ENCODE data around the gene COL8A1. TPM values are rescaled to one million over a fixed set of nuclear protein-coding genes. Genes with fewer than 3 reads are reported as not detected.

Gene COL8A1
- total RNA-seq, 2 experiments from 2014 or later = not detected

DNA sequence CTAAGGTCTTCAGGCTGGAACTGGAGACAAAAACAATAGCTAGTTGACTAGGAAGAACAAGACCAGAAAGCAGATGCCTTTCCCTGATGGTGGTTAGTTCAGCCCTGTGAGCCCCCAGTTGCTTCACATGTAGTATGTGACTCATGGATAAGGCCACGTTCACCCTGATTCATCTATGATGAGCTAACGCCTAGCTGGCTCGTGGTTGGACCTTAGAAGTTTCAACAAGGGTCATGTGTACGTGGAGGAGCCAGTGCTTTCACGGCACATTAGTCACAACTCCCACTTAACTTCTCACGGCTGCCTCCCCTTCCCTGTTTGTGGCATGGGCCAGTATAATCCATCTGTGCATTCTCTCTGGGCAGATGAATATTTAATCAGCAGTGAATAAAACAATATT, 20.6 kb downstream of the COL8A1 start:
- Mint-ChIP-seq H3K27ac (no peak overlapping the region), H3K4me3 (no peak overlapping the region), H3K36me3 (ENCODE audit: low read depth) (no peaks in the 10 kb centered on the region), H3K4me1 (no peaks in the 10 kb centered on the region), H3K27me3 (peaks cover 6% of the 10 kb centered on the region), H3K9me3 (ENCODE audit: low read depth) (no peaks in the 10 kb centered on the region)
- ATAC-seq (peak; percentile 85), DNase-seq (peak; percentile 23)
- CTCF ChIA-PET = no interaction called here
- POLR2A ChIA-PET = no interaction called here
- intact Hi-C loops (cut with DNase I, micrococcal nuclease) = no loop called here

- Mint-ChIP-seq H3K27me3 (peaks cover 6% of the 10 kb centered on the region), H3K4me1 (no peaks in the 10 kb centered on the region), H3K36me3 (ENCODE audit: low read depth) (no peaks in the 10 kb centered on the region), H3K27ac (no peak overlapping the region), H3K4me3 (no peak overlapping the region), H3K9me3 (ENCODE audit: low read depth) (no peaks in the 10 kb centered on the region)
- CTCF ChIA-PET = no interaction called here
- intact Hi-C loops (cut with DNase I, micrococcal nuclease) = no loop called here
- ATAC-seq (no peak), DNase-seq (no peak)
- POLR2A ChIA-PET = no interaction called here
Observed at GRCh38 chr3:99659951-99660350, 21.6 kb downstream of the COL8A1 start.

GRCh38 chr3:99662838-99663570, 24.6 kb downstream of the COL8A1 start:
- no peak for DNase-seq
- ATAC-seq = no peak
- Mint-ChIP-seq H3K27ac (no peak overlapping the region), H3K27me3 (peaks cover 8% of the 10 kb centered on the region), H3K36me3 (ENCODE audit: low read depth) (no peaks in the 10 kb centered on the region), H3K4me1 (no peaks in the 10 kb centered on the region), H3K4me3 (no peak overlapping the region), H3K9me3 (ENCODE audit: low read depth) (no peaks in the 10 kb centered on the region)
- intact Hi-C loops (cut with DNase I, micrococcal nuclease) = no loop called here
- ChIA-PET CTCF (no interaction called here), POLR2A (no interaction called here)

DNA sequence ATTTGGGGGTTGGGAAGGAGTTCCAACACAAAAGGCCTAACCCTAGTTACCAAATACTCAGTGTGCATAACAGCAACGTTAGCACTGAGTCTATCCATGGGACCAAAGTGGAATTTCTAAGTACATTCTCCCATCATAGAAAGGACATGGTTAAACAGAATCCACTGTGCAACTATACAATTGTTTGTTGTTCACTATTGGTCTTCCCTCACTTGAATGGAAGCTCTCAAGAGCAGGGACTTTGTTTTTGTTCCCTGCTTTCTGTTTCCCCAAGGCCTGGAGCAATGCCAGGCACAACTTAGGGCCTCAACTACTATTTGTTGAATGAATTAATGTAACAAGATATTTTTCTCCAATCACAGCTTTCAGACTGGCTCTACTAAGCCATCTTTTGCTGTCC, 25.6 kb downstream of the COL8A1 start:
- H3K9me3 Mint-ChIP-seq (ENCODE audit: low read depth) = no peaks in the 10 kb centered on the region
- CTCF ChIA-PET = interaction anchor here (0.7 kb wide), 1 partner anchor 26 kb away, joined by 3 read pairs; the partner anchor contains the start of gene COL8A1
- ATAC-seq (no peak), DNase-seq (no peak)
- no peak overlapping the region for H3K4me3 Mint-ChIP-seq
- H3K36me3 Mint-ChIP-seq (ENCODE audit: low read depth) = no peaks in the 10 kb centered on the region
- intact Hi-C loops (cut with DNase I, micrococcal nuclease) = no loop called here
- POLR2A ChIA-PET = no interaction called here
- H3K4me1 Mint-ChIP-seq = no peaks in the 10 kb centered on the region
- H3K27me3 Mint-ChIP-seq = peaks cover 8% of the 10 kb centered on the region
- no peak overlapping the region for H3K27ac Mint-ChIP-seq

GRCh38 chr3:99665017-99665416, 26.6 kb downstream of the COL8A1 start:
- Mint-ChIP-seq H3K4me1 (no peaks in the 10 kb centered on the region), H3K9me3 (ENCODE audit: low read depth) (no peaks in the 10 kb centered on the region), H3K36me3 (ENCODE audit: low read depth) (no peaks in the 10 kb centered on the region), H3K4me3 (no peak overlapping the region), H3K27me3 (peaks cover 8% of the 10 kb centered on the region), H3K27ac (no peak overlapping the region)
- intact Hi-C loops (cut with DNase I, micrococcal nuclease) = no loop called here
- ATAC-seq = no peak
- no peak for DNase-seq
- ChIA-PET POLR2A (no interaction called here), CTCF (no interaction called here)

- Mint-ChIP-seq H3K9me3 (ENCODE audit: low read depth) (no peaks in the 10 kb centered on the region), H3K27me3 (peaks cover 5% of the 10 kb centered on the region), H3K36me3 (ENCODE audit: low read depth) (no peaks in the 10 kb centered on the region), H3K4me1 (no peaks in the 10 kb centered on the region), H3K4me3 (no peak overlapping the region), H3K27ac (no peak overlapping the region)
- intact Hi-C loops (cut with DNase I, micrococcal nuclease) = no loop called here
- ChIA-PET POLR2A (no interaction called here), CTCF (no interaction called here)
- no peak for DNase-seq
- no peak for ATAC-seq
Observed at GRCh38 chr3:99666201-99666600, 27.8 kb downstream of the COL8A1 start.

DNA sequence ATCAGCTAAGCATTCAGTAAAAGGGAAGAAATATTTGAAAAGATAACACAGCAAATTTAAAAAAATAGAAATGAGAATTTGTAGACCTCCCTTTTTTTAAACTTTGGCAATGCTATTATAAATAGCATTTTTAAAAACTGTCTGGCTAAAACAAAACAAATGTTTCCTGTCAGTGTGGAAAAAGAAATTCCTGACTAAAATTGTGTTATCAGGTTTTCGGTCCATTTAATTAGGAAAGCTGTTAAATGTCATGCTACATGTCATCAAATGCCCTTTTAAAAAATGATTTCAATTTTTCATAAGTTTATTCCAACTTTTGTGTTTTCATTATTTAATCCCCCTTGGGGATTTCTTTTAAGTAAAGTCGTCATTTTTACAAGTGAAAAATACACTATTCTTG, 29.6 kb downstream of the COL8A1 start:
- Mint-ChIP-seq H3K36me3 (ENCODE audit: low read depth) (no peaks in the 10 kb centered on the region), H3K4me3 (no peak overlapping the region), H3K27me3 (peaks cover 6% of the 10 kb centered on the region), H3K9me3 (ENCODE audit: low read depth) (no peaks in the 10 kb centered on the region), H3K27ac (no peak overlapping the region), H3K4me1 (no peaks in the 10 kb centered on the region)
- ChIA-PET CTCF (no interaction called here), POLR2A (no interaction called here)
- DNase-seq (no peak), ATAC-seq (no peak)
- intact Hi-C loops (cut with DNase I, micrococcal nuclease) = no loop called here

- Mint-ChIP-seq H3K4me1 (no peaks in the 10 kb centered on the region), H3K27ac (no peak overlapping the region), H3K36me3 (ENCODE audit: low read depth) (no peaks in the 10 kb centered on the region), H3K9me3 (ENCODE audit: low read depth) (no peaks in the 10 kb centered on the region), H3K4me3 (no peak overlapping the region), H3K27me3 (peaks cover 4% of the 10 kb centered on the region)
- intact Hi-C loops (cut with DNase I, micrococcal nuclease) = no loop called here
- POLR2A ChIA-PET = no interaction called here
- ATAC-seq (no peak), DNase-seq (no peak)
- CTCF ChIA-PET = no interaction called here
Observed at GRCh38 chr3:99669879-99670555, 31.6 kb downstream of the COL8A1 start.

DNA sequence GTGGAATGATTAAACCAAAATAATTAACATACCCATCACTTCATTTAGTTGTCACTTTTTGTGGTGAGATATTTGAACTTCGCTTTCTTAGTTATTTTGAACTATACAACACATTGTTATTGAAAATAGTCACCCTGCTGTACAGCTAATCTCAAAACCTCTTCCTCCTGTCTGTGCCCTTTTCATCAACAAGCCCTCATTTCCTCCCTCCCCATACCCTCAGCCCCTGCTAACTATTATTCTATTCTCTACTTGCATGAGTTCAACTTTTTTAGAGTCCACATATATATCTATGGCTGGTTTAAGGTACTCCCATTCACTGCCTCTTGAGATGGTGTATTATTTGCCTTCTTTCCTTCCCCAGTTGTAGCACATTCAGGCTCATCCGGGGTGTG, 32.2 kb downstream of the COL8A1 start:
- Mint-ChIP-seq H3K4me1 (no peaks in the 10 kb centered on the region), H3K9me3 (ENCODE audit: low read depth) (no peaks in the 10 kb centered on the region), H3K27ac (no peak overlapping the region), H3K4me3 (no peak overlapping the region), H3K27me3 (peaks cover 2% of the 10 kb centered on the region), H3K36me3 (ENCODE audit: low read depth) (no peaks in the 10 kb centered on the region)
- ChIA-PET CTCF (no interaction called here), POLR2A (no interaction called here)
- DNase-seq (no peak), ATAC-seq (no peak)
- intact Hi-C loops (cut with DNase I, micrococcal nuclease) = no loop called here

DNA sequence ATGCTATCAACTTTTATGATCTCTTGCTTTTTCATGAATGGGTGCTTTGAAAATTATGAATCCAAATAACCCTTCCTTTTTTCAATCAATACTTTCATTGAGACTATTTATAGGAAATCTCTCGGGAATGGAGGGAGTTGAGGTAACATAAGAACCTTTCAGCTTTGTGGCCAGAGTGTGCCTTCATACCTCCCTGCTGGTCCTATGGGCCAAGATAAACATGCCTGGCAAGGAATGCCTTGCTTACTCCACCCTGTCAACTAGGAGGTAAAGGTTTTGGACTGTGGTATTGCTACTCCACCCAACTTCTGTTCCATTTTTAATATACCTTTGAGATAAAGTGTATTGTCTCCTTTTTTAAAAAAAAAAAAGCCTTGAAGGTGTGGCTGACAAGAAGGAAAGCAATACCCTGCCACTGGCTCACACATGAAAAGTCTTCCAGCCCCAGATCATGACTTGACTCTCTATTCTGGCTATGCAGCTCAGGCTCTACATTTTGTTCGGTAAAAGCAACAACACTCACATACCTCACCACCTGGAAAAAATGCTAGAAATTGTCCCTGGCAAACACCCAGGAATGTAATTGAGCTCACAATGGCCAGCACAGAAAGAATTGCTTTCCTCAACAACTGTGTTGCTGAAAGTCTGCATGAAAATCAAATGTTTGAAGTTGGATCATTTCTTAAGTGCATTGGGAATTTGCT, 35.8 kb downstream of the COL8A1 start:
- intact Hi-C loops (cut with DNase I, micrococcal nuclease) = no loop called here
- H3K9me3 Mint-ChIP-seq (ENCODE audit: low read depth) = no peaks in the 10 kb centered on the region
- H3K27me3 Mint-ChIP-seq = peaks cover 7% of the 10 kb centered on the region

GRCh38 chr3:99678023-99678422, 39.6 kb downstream of the COL8A1 start:
- ATAC-seq (no peak), DNase-seq (no peak)
- H3K27me3 Mint-ChIP-seq = peaks cover 5% of the 10 kb centered on the region
- no peak overlapping the region for H3K27ac Mint-ChIP-seq
- ChIA-PET CTCF (no interaction called here), POLR2A (no interaction called here)
- H3K4me3 Mint-ChIP-seq = no peak overlapping the region
- H3K36me3 Mint-ChIP-seq (ENCODE audit: low read depth) = no peaks in the 10 kb centered on the region
- intact Hi-C loops (cut with DNase I, micrococcal nuclease) = no loop called here
- no peaks in the 10 kb centered on the region for H3K9me3 Mint-ChIP-seq (ENCODE audit: low read depth)
- no peaks in the 10 kb centered on the region for H3K4me1 Mint-ChIP-seq

More for the DNA sequence above, 35.8 kb downstream of the COL8A1 start:
- ChIA-PET CTCF (no interaction called here), POLR2A (no interaction called here)
- ATAC-seq (no peak), DNase-seq (no peak)
- Mint-ChIP-seq H3K4me1 (no peaks in the 10 kb centered on the region), H3K4me3 (no peak overlapping the region), H3K36me3 (ENCODE audit: low read depth) (no peaks in the 10 kb centered on the region), H3K27ac (no peak overlapping the region)

GRCh38 chr3:99678896-99679295, 40.5 kb downstream of the COL8A1 start:
- H3K27me3 Mint-ChIP-seq = peaks cover 5% of the 10 kb centered on the region
- H3K9me3 Mint-ChIP-seq (ENCODE audit: low read depth) = no peaks in the 10 kb centered on the region
- ChIA-PET CTCF (no interaction called here), POLR2A (no interaction called here)
- no peak overlapping the region for H3K27ac Mint-ChIP-seq
- H3K4me3 Mint-ChIP-seq = no peak overlapping the region
- H3K4me1 Mint-ChIP-seq = no peaks in the 10 kb centered on the region
- no peak for ATAC-seq
- intact Hi-C loops (cut with DNase I, micrococcal nuclease) = no loop called here
- no peak for DNase-seq
- no peaks in the 10 kb centered on the region for H3K36me3 Mint-ChIP-seq (ENCODE audit: low read depth)

Measured in activated CD4-positive, alpha-beta T cell treated with anti-CD3 and anti-CD28 coated beads for 36 hours (primary cell).